Natural killer cell (primary cell): Measurements from ENCODE around the gene ZNF93. TPM values are rescaled to one million over a fixed set of nuclear protein-coding genes. Genes with fewer than 3 reads are reported as not detected.
"Not testable (repeated sequence)": the region's sequence is repeated elsewhere in the genome, so short reads cannot be mapped to it uniquely, and the experiment has no call there.

Experiments
- ATAC-seq, 3 donors: fragments of 150-1000 bp in 2 of 3; fragments of 200-7000 bp in 1 of 3; cut with Tn5 transposase; 1 replicate in 1 of 3; 2 replicates in 2 of 3; pipeline ENCODE4 v1.10.0; 2021; ENCODE audit warnings: mild to moderate bottlenecking in 2 of 3, moderate library complexity in 2 of 3
- DNase-seq, 2 donors: peaks; one replicate each; pipeline versions ENCODE4 v3.0.0 to v3.0.0-alpha.2; 2013 to 2021; ENCODE audit warnings: mixed read lengths in 1 of 2
- H3K27ac ChIP-seq: one replicate; pipeline ENCODE4 v1.5.1; 2013; ENCODE audit warnings: mild to moderate bottlenecking, low read length
- H3K27me3 ChIP-seq: one replicate; pipeline ENCODE4 v1.6.1; 2013; ENCODE audit warnings: low read length; ENCODE audit not compliant: control insufficient read depth, insufficient read depth
- H3K36me3 ChIP-seq: one replicate; pipeline ENCODE4 v1.6.1; 2013; ENCODE audit warnings: low read length; ENCODE audit not compliant: control insufficient read depth, insufficient read depth
- H3K4me1 ChIP-seq: one replicate; pipeline ENCODE4 v1.6.1; 2013; ENCODE audit warnings: low read length; ENCODE audit not compliant: control insufficient read depth, insufficient read depth
- H3K4me3 ChIP-seq: one replicate; pipeline ENCODE4 v1.5.1; 2013; ENCODE audit warnings: low read length
- H3K9me3 ChIP-seq: one replicate; pipeline ENCODE4 v1.6.1; 2013; ENCODE audit warnings: low read length; ENCODE audit not compliant: control insufficient read depth, insufficient read depth
- H3K27ac Mint-ChIP-seq, 2 donors: one replicate each; pipeline ENCODE4 v1.8.0; 2022; ENCODE audit warnings: mild to moderate bottlenecking in 2 of 2, mixed read lengths in 2 of 2, moderate library complexity in 1 of 2
- H3K27me3 Mint-ChIP-seq, 2 donors: one replicate each; pipeline ENCODE4 v1.8.0; 2022; ENCODE audit warnings: low read depth in 2 of 2, mixed read lengths in 2 of 2
- H3K36me3 Mint-ChIP-seq: one replicate; pipeline ENCODE4 v1.8.0; 2022; ENCODE audit warnings: mixed read lengths
- H3K4me1 Mint-ChIP-seq, 2 donors: one replicate each; pipeline ENCODE4 v1.8.0; 2022; ENCODE audit warnings: mixed read lengths in 2 of 2
- H3K4me3 Mint-ChIP-seq: one replicate; pipeline ENCODE4 v1.8.0; 2022; ENCODE audit warnings: mild to moderate bottlenecking, moderate library complexity, mixed read lengths
- H3K9me3 Mint-ChIP-seq, 2 donors: one replicate each; pipeline ENCODE4 v1.8.0; 2022; ENCODE audit warnings: mixed read lengths in 2 of 2
- WGBS: methylation state at CpG from one replicate; pipeline ENCODE4 v1.1.7; 2013; ENCODE audit warnings: missing lambda C conversion rate; ENCODE audit not compliant: insufficient coverage; 5-methylcytosine and 5-hydroxymethylcytosine counted together
- intact Hi-C: fragments of 100-400 bp; cut with micrococcal nuclease; formaldehyde crosslinking; loops from one replicate; pipeline ENCODE4 v1.14.2; 2022
- total RNA-seq, 4 donors: library from RNA; stranded (reverse); fragments of 120-200 nt in 1 of 4; gene quantifications; one replicate each; pipeline versions ENCODE4 v1.2.3 to v1.2.4, GENCODE V29; 2013 to 2022
- TF ChIP-seq, protein P1 (sequence below): fragments of 200-600 bp; IDR thresholded peaks from one replicate; pipeline ENCODE4 v1.8.0; 2022; ENCODE audit warnings: antibody characterized with exemption

Gene ZNF93
- total RNA-seq, 3 donors from 2014 or later (not counting 1 experiment from before 2014, with no cell fraction given), result 2.2 to 5.2 (median 4.2) TPM

DNA sequence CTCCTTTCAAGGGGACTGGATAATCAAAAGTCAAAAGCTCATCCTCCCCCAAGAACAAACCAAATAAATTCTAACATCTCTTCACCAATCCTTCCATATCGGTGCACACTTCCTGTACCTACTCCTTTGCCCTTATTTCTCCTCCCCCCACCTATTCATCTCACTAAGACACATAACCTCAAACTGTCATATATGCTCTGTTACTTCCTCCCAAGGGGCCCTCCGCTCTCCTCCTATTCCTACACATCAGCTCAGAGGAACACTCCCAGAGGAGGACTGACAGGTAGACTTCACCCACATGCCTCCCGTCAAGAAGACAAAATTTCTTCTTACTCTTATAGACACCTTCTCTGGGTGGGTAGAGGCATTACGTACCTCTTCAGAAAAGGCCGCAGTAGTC, 48.1 kb downstream of the ZNF93 start:
- Mint-ChIP-seq H3K4me3 (no peak overlapping the region), H3K4me1 (no peaks in the 10 kb centered on the region), H3K36me3 (no peaks in the 10 kb centered on the region), H3K9me3 (peaks cover 0 to 3% of the 10 kb centered on the region in 2 donors), H3K27me3 (peaks cover 0 to 2% of the 10 kb centered on the region in 2 donors), H3K27ac (no peak overlapping the region)
- H3K4me3 ChIP-seq, result no peak overlapping the region
- DNase-seq (no peak), ATAC-seq (no peak)
- H3K27ac ChIP-seq, result no peak overlapping the region
- no peaks in the 10 kb centered on the region for H3K36me3 ChIP-seq
- peaks cover 10% of the 10 kb centered on the region for H3K9me3 ChIP-seq
- H3K4me1 ChIP-seq, result no peaks in the 10 kb centered on the region
- intact Hi-C loops, result no loop called here
- TF ChIP-seq, protein P1, sequence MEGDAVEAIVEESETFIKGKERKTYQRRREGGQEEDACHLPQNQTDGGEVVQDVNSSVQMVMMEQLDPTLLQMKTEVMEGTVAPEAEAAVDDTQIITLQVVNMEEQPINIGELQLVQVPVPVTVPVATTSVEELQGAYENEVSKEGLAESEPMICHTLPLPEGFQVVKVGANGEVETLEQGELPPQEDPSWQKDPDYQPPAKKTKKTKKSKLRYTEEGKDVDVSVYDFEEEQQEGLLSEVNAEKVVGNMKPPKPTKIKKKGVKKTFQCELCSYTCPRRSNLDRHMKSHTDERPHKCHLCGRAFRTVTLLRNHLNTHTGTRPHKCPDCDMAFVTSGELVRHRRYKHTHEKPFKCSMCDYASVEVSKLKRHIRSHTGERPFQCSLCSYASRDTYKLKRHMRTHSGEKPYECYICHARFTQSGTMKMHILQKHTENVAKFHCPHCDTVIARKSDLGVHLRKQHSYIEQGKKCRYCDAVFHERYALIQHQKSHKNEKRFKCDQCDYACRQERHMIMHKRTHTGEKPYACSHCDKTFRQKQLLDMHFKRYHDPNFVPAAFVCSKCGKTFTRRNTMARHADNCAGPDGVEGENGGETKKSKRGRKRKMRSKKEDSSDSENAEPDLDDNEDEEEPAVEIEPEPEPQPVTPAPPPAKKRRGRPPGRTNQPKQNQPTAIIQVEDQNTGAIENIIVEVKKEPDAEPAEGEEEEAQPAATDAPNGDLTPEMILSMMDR, result no peak
- H3K27me3 ChIP-seq, result no peaks in the 10 kb centered on the region
- WGBS, result 75% methylated on average over 5 of the region's 5 CpGs

- H3K27ac Mint-ChIP-seq, result no peak overlapping the region
- H3K4me3 Mint-ChIP-seq, result no peak overlapping the region
- H3K36me3 Mint-ChIP-seq, result no peaks in the 10 kb centered on the region
- H3K36me3 ChIP-seq, result no peaks in the 10 kb centered on the region
- no peaks in the 10 kb centered on the region for H3K27me3 Mint-ChIP-seq
- intact Hi-C loops, result no loop called here
- H3K4me1 Mint-ChIP-seq, result peaks cover 5 to 8% of the 10 kb centered on the region in 2 donors
- DNase-seq (no peak), ATAC-seq (no peak)
- TF ChIP-seq, protein P1, result no peak
- no peak overlapping the region for H3K27ac ChIP-seq
- H3K4me1 ChIP-seq, result no peaks in the 10 kb centered on the region
- no peaks in the 10 kb centered on the region for H3K27me3 ChIP-seq
- WGBS, result 89% methylated on average over 9 of the region's 9 CpGs
- H3K4me3 ChIP-seq, result no peak overlapping the region
- no peaks in the 10 kb centered on the region for H3K9me3 Mint-ChIP-seq
- H3K9me3 ChIP-seq, result no peaks in the 10 kb centered on the region
Observed at GRCh38 chr19:19955208-19955607, 54.5 kb downstream of the ZNF93 start.

DNA sequence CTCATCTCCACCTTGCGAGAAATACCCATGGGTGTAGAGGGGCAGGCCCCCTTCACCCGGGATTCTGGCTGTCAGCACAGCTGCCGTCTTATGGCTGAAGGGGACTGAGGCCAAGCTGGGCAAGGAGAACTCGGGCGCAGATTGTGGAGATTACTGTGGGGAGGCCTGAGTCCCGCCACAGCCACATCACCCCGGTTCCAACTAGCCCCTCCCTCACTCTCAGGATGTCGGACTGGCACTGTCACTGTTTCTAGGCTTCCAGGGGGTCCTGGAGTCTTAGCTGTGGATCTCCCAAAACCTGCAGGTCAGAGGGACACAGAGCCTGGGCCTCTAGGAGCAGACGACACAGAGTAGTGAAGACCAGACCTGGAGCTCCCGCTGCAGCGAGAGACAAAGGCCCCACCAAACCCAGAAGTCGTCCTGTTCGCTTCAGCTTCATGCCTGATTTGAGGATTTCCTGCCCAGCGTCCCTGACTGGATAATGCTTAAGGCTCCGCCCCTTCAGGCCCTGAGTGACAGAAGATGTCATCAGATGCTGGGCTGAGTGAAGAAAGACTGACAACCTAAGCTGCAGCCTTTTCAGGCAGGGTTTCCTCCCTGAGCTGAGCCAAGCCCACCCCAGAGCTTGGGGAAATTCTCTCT, 55.8 kb downstream of the ZNF93 start:
- H3K4me3 ChIP-seq, result no peak overlapping the region
- peaks cover 5 to 8% of the 10 kb centered on the region in 2 donors for H3K4me1 Mint-ChIP-seq
- H3K4me3 Mint-ChIP-seq, result no peak overlapping the region
- H3K27ac ChIP-seq, result no peak overlapping the region
- 81% methylated on average over 14 of the region's 15 CpGs for WGBS
- no peaks in the 10 kb centered on the region for H3K27me3 ChIP-seq
- intact Hi-C loops, result no loop called here
- H3K9me3 Mint-ChIP-seq, result no peaks in the 10 kb centered on the region
- ATAC-seq, result no peak
- TF ChIP-seq, protein P1, result no peak
- no peaks in the 10 kb centered on the region for H3K36me3 ChIP-seq
- H3K27me3 Mint-ChIP-seq, result no peaks in the 10 kb centered on the region
- H3K27ac Mint-ChIP-seq, result no peak overlapping the region
- peak in 1 of 2 donors; percentile 4 for DNase-seq
- no peaks in the 10 kb centered on the region for H3K9me3 ChIP-seq
- no peaks in the 10 kb centered on the region for H3K4me1 ChIP-seq
- H3K36me3 Mint-ChIP-seq, result no peaks in the 10 kb centered on the region

GRCh38 chr19:19957766-19958165, 57.0 kb downstream of the ZNF93 start:
- H3K4me3 ChIP-seq, DNase-seq, H3K27me3 ChIP-seq, H3K4me3 Mint-ChIP-seq, H3K36me3 Mint-ChIP-seq, H3K9me3 Mint-ChIP-seq, H3K27ac Mint-ChIP-seq, H3K27me3 Mint-ChIP-seq, H3K4me1 Mint-ChIP-seq, intact Hi-C loops, ATAC-seq, H3K27ac ChIP-seq, H3K36me3 ChIP-seq, H3K4me1 ChIP-seq, H3K9me3 ChIP-seq: not testable (repeated sequence)
- 94% methylated on average over 8 of the region's 8 CpGs for WGBS
